ENCODE measurements around the gene CD83. TPM values are rescaled to one million over a fixed set of nuclear protein-coding genes. Genes with fewer than 3 reads are reported as not detected.
A peak's percentile ranks its signal among the peaks of the same experiment; 100 is the strongest.

Gene CD83
- polyA plus RNA-seq, 3 donors, result 74.5 to 326 (median 84.7) TPM

- no peaks in the 10 kb centered on the region for H3K9me3 ChIP-seq (replicated peaks in 1 of 2; ENCODE audit: control insufficient read depth in 1 of 2, insufficient read depth in 1 of 2, low read length in 2 of 2)
- H3K27ac Mint-ChIP-seq, result peak overlapping the region in 5 of 7 donors; percentile 81 to 93 (median 89)
- H3K9ac ChIP-seq (ENCODE audit: insufficient read depth, low read length, poor library complexity, severe bottlenecking), result peak overlapping the region; percentile 53
- no peaks in the 10 kb centered on the region for H3K36me3 Mint-ChIP-seq
- H3K4me3 ChIP-seq (replicated peaks in 1 of 3; ENCODE audit: low read depth in 2 of 3, low read length in 3 of 3), result peak overlapping the region; percentile 22 to 66 (median 47)
- peaks cover 0 to 4% (median 2%) of the 10 kb centered on the region in 3 donors for H3K27me3 Mint-ChIP-seq (ENCODE audit: low read depth in 3 of 3)
- peak overlapping the region; percentile 67 to 90 for H3K4me3 Mint-ChIP-seq
- no peak for DNase-seq
- no peaks in the 10 kb centered on the region for H3K79me2 ChIP-seq (ENCODE audit: insufficient read depth, low read length)
- no peaks in the 10 kb centered on the region for H3K27me3 ChIP-seq (ENCODE audit: control insufficient read depth in 2 of 2, insufficient read depth in 2 of 2, low read length in 2 of 2)
- H2AFZ ChIP-seq (ENCODE audit: insufficient read depth, low read depth, low read length, poor library complexity, severe bottlenecking), result peak overlapping the region; percentile 83
- intact Hi-C loops (cut with micrococcal nuclease), result no loop called here
- no peaks in the 10 kb centered on the region for H3K36me3 ChIP-seq (replicated peaks in 1 of 2; ENCODE audit: control insufficient read depth in 1 of 2, insufficient read depth in 2 of 2, low read length in 2 of 2)
- peak overlapping the region in 1 of 2 donors; percentile 79 for H3K27ac ChIP-seq (ENCODE audit: low read depth in 1 of 2, low read length in 2 of 2)
- H3K4me1 Mint-ChIP-seq, result peaks cover 16% of the 10 kb centered on the region
- no CpG with 5 or more reads among the region's 3 CpGs for WGBS (ENCODE audit: insufficient coverage)
- H3K4me2 ChIP-seq (replicated peaks; ENCODE audit: extremely low read depth, low read length, poor library complexity, severe bottlenecking), result peak overlapping the region; percentile 67
- H3K4me1 ChIP-seq (ENCODE audit: control insufficient read depth in 1 of 2, insufficient read depth in 2 of 2, low read length in 2 of 2), result peaks cover 8 to 12% of the 10 kb centered on the region in 2 donors
- no peaks in the 10 kb centered on the region for H4K20me1 ChIP-seq (ENCODE audit: insufficient read depth, low read length)
- H3K9me3 Mint-ChIP-seq, result peaks cover 0 to 7% (median 0%) of the 10 kb centered on the region in 7 donors
- no peak for TF ChIP-seq CTCF (IDR thresholded peaks at IDR 0.05)
These were observed 43.0 kb upstream of the CD83 start for GRCh38 chr6:14074476-14075094.

- peak overlapping the region; percentile 81 to 93 (median 87) for H3K27ac Mint-ChIP-seq
- H3K4me1 Mint-ChIP-seq, result peaks cover 16% of the 10 kb centered on the region
- peaks cover 0 to 4% (median 2%) of the 10 kb centered on the region in 3 donors for H3K27me3 Mint-ChIP-seq (ENCODE audit: low read depth in 3 of 3)
- 43% methylated on average over 1 of the region's 7 CpGs for WGBS (ENCODE audit: insufficient coverage)
- H3K9me3 Mint-ChIP-seq, result peaks cover 0 to 7% (median 0%) of the 10 kb centered on the region in 7 donors
- H2AFZ ChIP-seq (ENCODE audit: insufficient read depth, low read depth, low read length, poor library complexity, severe bottlenecking), result peak overlapping the region; percentile 83
- TF ChIP-seq CTCF (IDR thresholded peaks at IDR 0.05), result no peak
- peak overlapping the region; percentile 53 for H3K9ac ChIP-seq (ENCODE audit: insufficient read depth, low read length, poor library complexity, severe bottlenecking)
- H3K9me3 ChIP-seq (replicated peaks in 1 of 2; ENCODE audit: control insufficient read depth in 1 of 2, insufficient read depth in 1 of 2, low read length in 2 of 2), result no peaks in the 10 kb centered on the region
- peaks cover 8 to 12% of the 10 kb centered on the region in 2 donors for H3K4me1 ChIP-seq (ENCODE audit: control insufficient read depth in 1 of 2, insufficient read depth in 2 of 2, low read length in 2 of 2)
- H3K4me3 Mint-ChIP-seq, result peak overlapping the region; percentile 67 to 90
- peak overlapping the region in 1 of 2 donors; percentile 79 for H3K27ac ChIP-seq (ENCODE audit: low read depth in 1 of 2, low read length in 2 of 2)
- no peaks in the 10 kb centered on the region for H3K36me3 Mint-ChIP-seq
- H3K79me2 ChIP-seq (ENCODE audit: insufficient read depth, low read length), result no peaks in the 10 kb centered on the region
- intact Hi-C loops (cut with micrococcal nuclease), result no loop called here
- peak overlapping the region; percentile 67 for H3K4me2 ChIP-seq (replicated peaks; ENCODE audit: extremely low read depth, low read length, poor library complexity, severe bottlenecking)
- no peaks in the 10 kb centered on the region for H3K36me3 ChIP-seq (replicated peaks in 1 of 2; ENCODE audit: control insufficient read depth in 1 of 2, insufficient read depth in 2 of 2, low read length in 2 of 2)
- peak in 2 of 3 donors; percentile 33 to 65 for DNase-seq
- no peaks in the 10 kb centered on the region for H3K27me3 ChIP-seq (ENCODE audit: control insufficient read depth in 2 of 2, insufficient read depth in 2 of 2, low read length in 2 of 2)
- H3K4me3 ChIP-seq (replicated peaks in 1 of 3; ENCODE audit: low read depth in 2 of 3, low read length in 3 of 3), result peak overlapping the region; percentile 22 to 66 (median 47)
- no peaks in the 10 kb centered on the region for H4K20me1 ChIP-seq (ENCODE audit: insufficient read depth, low read length)
These were observed 42.5 kb upstream of the CD83 start for GRCh38 chr6:14075095-14075503.
